GM13977 (cell line): Measurements from ENCODE around the gene CDYL.
A peak's percentile ranks its signal among the peaks of the same experiment; 100 is the strongest.

Experiments
- DNase-seq: peaks from one replicate; pipeline ENCODE4 v3.0.0; 2012; ENCODE audit warnings: low spot score
- in situ Hi-C: fragments of 300-500 bp; cut with MboI; formaldehyde crosslinking; loops from one replicate; pipeline ENCODE4 v1.12.0; 2022; ENCODE audit warnings: low sequenced_read_pairs, low pct_unique_long_range_greater_than_20kb, mixed read lengths, inconsistent platforms; ENCODE audit not compliant: unreplicated experiment
- TF ChIP-seq, protein P1 (sequence below): IDR thresholded peaks from 2 replicates; pipeline ENCODE4 v1.5.1; 2012; ENCODE audit warnings: mild to moderate bottlenecking, control low read depth; ENCODE audit not compliant: insufficient read depth; ENCODE audit errors: extremely low read depth, missing control alignments

CDYL gene, protein sequence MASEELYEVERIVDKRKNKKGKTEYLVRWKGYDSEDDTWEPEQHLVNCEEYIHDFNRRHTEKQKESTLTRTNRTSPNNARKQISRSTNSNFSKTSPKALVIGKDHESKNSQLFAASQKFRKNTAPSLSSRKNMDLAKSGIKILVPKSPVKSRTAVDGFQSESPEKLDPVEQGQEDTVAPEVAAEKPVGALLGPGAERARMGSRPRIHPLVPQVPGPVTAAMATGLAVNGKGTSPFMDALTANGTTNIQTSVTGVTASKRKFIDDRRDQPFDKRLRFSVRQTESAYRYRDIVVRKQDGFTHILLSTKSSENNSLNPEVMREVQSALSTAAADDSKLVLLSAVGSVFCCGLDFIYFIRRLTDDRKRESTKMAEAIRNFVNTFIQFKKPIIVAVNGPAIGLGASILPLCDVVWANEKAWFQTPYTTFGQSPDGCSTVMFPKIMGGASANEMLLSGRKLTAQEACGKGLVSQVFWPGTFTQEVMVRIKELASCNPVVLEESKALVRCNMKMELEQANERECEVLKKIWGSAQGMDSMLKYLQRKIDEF

DNA sequence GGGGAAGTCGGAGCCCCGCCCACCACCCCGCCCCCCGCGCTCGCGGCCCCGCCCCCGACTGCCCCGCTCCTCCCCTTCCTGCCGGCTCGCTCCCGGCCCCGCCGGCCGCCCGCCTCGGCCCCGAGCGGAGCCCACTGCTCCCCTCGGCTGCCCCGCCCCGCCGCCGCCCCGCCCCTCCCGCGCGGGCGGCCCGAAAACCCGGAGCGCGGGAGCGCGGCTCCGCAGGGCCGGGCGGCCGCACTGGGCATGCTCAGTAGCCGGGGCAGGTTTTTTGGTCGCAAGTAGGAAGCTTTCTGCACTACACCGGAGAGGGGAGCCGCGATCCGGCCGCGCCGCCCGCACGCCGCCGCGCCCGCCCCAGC is at the start of gene CDYL:
Gene CDYL (plus strand): TSS at position 274 of the 362 bp plus-strand sequence. CDS start 380 bp downstream, outside the sequence.
- TF ChIP-seq, protein P1, sequence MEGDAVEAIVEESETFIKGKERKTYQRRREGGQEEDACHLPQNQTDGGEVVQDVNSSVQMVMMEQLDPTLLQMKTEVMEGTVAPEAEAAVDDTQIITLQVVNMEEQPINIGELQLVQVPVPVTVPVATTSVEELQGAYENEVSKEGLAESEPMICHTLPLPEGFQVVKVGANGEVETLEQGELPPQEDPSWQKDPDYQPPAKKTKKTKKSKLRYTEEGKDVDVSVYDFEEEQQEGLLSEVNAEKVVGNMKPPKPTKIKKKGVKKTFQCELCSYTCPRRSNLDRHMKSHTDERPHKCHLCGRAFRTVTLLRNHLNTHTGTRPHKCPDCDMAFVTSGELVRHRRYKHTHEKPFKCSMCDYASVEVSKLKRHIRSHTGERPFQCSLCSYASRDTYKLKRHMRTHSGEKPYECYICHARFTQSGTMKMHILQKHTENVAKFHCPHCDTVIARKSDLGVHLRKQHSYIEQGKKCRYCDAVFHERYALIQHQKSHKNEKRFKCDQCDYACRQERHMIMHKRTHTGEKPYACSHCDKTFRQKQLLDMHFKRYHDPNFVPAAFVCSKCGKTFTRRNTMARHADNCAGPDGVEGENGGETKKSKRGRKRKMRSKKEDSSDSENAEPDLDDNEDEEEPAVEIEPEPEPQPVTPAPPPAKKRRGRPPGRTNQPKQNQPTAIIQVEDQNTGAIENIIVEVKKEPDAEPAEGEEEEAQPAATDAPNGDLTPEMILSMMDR = no peak
- in situ Hi-C loops = no loop called here
- peak; percentile 96 for DNase-seq

DNA sequence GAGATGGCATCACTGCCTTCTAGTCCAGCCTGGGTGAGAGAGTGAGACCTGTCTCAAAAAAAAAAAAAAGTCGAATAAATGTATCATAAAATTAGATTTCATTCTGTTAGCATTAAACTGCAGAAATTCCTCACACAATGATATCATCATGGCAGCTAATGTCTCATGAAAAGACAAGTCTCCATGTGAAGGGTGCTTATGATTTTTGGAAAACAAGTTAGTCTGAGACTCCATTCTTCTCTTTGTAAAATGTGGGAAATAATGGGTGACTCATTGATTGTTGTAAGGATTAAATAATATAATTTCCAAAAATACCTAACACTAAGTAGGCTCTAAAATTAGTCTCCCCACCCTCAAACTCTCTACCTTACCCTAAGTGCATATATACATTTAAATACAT is 49.6 kb upstream of the CDYL start:
- in situ Hi-C loops = no loop called here
- DNase-seq = no peak
- TF ChIP-seq, protein P1 = no peak

DNA sequence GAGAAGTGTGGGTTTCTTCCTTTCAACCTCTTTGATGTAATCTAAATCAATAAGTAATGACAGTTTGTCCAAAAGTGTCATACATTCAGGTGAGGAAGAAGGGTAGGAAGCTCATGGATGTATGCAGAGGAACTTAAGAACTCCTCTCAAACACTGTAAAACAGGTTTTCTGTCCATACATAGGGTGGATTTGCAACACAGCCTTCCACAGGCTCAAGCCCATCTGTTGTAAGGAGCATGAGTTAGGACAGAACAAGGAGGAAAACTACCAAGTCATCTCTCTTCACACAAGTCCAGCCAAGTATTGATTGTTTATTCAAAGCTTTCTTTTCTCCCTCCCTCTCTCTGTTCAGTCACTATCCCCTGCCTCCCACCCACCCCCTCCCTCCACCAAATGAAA is 49.0 kb upstream of the CDYL start:
- TF ChIP-seq, protein P1 = no peak
- no peak for DNase-seq
- in situ Hi-C loops = no loop called here

DNA sequence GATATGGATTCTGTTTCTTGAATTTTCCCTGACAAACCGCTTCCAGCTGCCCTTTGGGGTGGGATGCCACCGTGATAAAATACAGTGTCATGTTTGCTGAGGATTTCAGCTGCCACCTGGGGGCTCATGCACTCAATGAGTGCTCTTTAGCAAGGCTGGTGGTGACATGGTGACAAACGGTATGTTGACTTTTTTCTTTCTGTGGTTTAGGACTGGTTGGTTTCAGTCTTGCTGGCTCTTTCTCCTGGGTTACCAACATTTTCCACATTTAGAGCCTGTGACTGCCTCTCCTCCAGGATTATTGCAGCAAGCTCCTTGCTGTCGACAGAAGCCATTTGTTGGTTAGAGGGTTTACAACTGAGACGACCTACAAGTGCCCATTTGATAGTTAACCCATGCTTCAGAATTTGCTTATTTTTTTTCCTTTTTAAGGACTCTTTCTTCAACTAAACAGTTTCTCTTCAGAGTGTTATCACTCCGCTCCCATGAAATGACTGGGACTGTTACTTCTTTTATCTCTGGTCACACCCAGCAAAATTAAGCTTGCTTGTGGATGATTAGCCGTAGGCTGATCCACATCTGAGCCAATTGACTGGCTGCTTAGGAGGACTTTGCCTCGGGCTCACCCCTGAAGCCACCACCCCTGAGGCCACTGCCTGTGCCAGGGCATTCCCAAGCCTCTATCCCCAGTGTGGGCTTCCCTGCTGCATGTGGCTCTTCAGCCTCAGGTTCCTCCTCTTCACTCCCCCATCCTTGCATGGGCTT is 48.4 kb upstream of the CDYL start:
- TF ChIP-seq, protein P1 = peak; percentile 36
- in situ Hi-C loops = no loop called here
- peak; percentile 44 for DNase-seq

DNA sequence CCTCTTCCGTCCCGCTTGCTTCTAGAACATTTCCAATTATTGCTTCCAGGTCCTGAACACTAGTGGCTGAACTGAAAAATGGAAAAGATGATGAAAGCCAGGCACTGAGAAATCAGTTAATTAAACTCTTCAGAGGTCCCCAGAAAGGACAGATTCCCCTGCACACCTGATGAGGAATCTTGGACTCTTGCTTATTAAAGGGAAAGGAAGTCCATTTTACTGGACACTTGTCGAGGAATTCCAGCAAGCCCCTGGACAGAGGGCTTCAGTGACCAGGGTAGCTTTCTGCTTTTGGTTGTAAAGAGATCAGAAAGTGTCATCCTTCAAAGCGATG is 47.8 kb upstream of the CDYL start:
- in situ Hi-C loops = no loop called here

DNA sequence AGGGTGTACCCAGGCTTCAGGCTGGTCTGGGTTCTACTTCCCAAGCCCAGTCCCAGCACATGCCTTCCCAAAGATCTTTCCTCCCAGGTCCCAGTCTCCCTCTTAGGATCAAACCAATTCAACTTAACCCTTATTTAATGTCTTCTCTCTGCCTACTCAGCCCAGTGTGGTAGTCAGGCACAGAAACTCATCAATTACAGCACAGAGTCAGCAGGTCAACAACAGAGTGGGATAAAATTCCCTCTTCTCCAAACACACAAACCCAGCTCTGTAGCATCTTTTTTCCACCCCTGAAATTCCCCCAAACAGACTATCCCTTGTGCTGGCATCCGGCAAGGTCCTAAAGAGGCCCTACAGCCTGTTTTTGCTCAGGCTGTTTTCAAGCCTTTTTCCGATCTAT is 47.3 kb upstream of the CDYL start:
- TF ChIP-seq, protein P1 = no peak
- in situ Hi-C loops = no loop called here
- DNase-seq = no peak

More for the DNA sequence above, 47.8 kb upstream of the CDYL start:
- no peak for DNase-seq
- TF ChIP-seq, protein P1 = no peak
